PC-9 (cell line): Measurements from ENCODE around the gene ACSL4.

Experiments used
- CTCF ChIP-seq: fragments of 200-600 bp; sonication (generic); conservative IDR thresholded peaks from 2 replicates; pipeline ENCODE4 v1.6.1; 2017; ENCODE audit warnings: mixed run types, antibody characterized with exemption, mild to moderate bottlenecking, moderate library complexity
- EZH2 ChIP-seq: fragments of 200-600 bp; sonication (generic); IDR thresholded peaks from 2 replicates; pipeline ENCODE4 v1.8.0; 2017; ENCODE audit warnings: antibody characterized with exemption, low read depth

- TF ChIP-seq CTCF (no peak), EZH2 (no peak)
Observed at GRCh38 chrX:109776986-109777385, 43.9 kb upstream of the ACSL4 start.
